Activated CD8-positive, alpha-beta T cell treated with anti-CD3 and anti-CD28 coated beads for 36 hours (primary cell): ENCODE results near the gene SYT12. TPM values are rescaled to one million over a fixed set of nuclear protein-coding genes. Genes with fewer than 3 reads are reported as not detected.
A peak's percentile ranks its signal among the peaks of the same experiment; 100 is the strongest.

ENCODE experiments used
- ATAC-seq: fragments of 200-7000 bp; cut with Tn5 transposase; one replicate; pipeline ENCODE4 v1.10.0; 2021; ENCODE audit warnings: mild to moderate bottlenecking, moderate library complexity
- CTCF ChIA-PET: fragments of 350-600 bp; sonication (Branson Sonifier 250); formaldehyde crosslinking; loops from one replicate; lab custom pipeline; 2021; ENCODE audit warnings: antibody characterized with exemption; lab: Charles Lee
- POLR2A ChIA-PET: fragments of 350-600 bp; sonication (Branson Sonifier 250); formaldehyde crosslinking; loops from one replicate; lab custom pipeline; 2021; ENCODE audit warnings: antibody characterized with exemption; lab: Charles Lee
- DNase-seq: peaks from one replicate; pipeline ENCODE4 v3.0.0-alpha.2; 2020
- H3K27ac Mint-ChIP-seq: one replicate; pipeline ENCODE4 v1.8.0; 2021; ENCODE audit warnings: mild to moderate bottlenecking, mixed read lengths
- H3K27me3 Mint-ChIP-seq: one replicate; pipeline ENCODE4 v1.8.0; 2021; ENCODE audit warnings: mixed read lengths
- H3K36me3 Mint-ChIP-seq: one replicate; pipeline ENCODE4 v1.8.0; 2021; ENCODE audit warnings: low read depth, mixed read lengths
- H3K4me1 Mint-ChIP-seq: one replicate; pipeline ENCODE4 v1.8.0; 2021; ENCODE audit warnings: low read depth, mixed read lengths
- H3K4me3 Mint-ChIP-seq: one replicate; pipeline ENCODE4 v1.8.0; 2021; ENCODE audit warnings: mild to moderate bottlenecking, moderate library complexity, mixed read lengths
- H3K9me3 Mint-ChIP-seq: one replicate; pipeline ENCODE4 v1.8.0; 2021; ENCODE audit warnings: mixed read lengths
- intact Hi-C: fragments of 100-400 bp; cut with micrococcal nuclease; formaldehyde crosslinking; loops from one replicate; pipeline ENCODE4 v1.10.0; 2022
- total RNA-seq, 2 experiments: library from RNA; stranded (reverse); gene quantifications; one replicate each; pipeline ENCODE4 v1.2.3, GENCODE V29; 2021
- TF ChIP-seq, protein P1 (sequence below): fragments of 200-600 bp; IDR thresholded peaks from one replicate; pipeline ENCODE4 v1.8.0; 2022; ENCODE audit warnings: antibody characterized with exemption, mild to moderate bottlenecking

Gene SYT12
- total RNA-seq, 2 experiments from 2014 or later = not detected

DNA sequence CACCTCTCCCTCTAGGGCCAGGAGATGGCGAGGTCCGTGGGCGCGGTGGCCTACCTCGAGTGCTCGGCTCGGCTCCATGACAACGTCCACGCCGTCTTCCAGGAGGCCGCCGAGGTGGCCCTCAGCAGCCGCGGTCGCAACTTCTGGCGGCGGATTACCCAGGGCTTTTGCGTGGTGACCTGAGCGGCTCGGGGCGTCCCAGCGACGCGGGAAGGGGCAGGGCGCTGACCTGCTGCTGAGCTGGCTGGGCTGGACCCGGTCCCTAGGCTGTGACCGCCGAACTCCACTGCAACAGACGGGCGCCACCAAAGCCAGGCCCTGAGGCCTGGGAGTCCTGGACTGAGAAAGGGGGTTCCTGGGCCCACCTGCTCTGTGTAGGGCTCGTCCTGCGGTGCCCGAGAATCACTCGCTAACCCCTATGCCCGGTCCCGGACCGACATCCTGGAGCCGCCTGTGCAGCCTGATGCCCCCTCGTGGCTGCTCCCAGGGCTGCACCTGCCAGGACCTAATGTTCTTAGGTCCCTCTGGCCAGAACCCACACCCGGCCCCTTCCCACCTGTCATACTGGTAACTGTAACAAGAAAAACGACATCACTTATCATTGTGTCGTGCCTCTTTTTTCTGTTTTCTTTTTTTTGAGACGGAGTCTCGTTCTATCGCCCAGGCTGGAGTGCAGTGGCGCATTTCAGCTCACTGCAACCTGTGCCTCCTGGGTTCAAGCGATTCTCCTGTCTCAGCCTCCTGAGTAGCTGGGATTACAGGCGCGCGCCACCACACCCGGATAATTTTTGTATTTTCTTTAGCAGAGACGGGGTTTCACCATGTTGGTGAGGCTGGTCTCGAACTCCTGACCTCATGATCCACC is 48.7 kb downstream of the SYT12 start:
- intact Hi-C loops = no loop called here

DNA sequence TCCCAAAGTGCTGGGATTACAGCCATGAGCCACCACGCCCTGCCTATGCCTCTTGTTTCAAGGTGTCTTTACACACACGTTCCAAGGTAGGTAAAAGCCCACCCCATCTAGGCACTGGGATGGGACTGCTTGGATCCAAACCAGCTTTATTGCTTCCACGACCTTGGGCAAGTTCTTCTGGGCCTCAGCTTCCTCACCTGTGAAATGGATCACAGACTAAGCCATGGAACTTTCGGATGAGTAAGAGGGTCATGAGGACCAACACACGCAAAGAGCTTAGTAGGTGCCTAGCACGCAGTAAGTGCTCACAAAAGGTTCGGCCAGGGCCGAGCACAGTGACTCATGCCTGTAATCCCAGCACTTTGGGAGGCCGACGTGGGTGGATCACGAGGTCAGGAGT is 49.4 kb downstream of the SYT12 start:
- Mint-ChIP-seq H3K9me3 (no peaks in the 10 kb centered on the region), H3K4me3 (no peak overlapping the region), H3K27me3 (no peaks in the 10 kb centered on the region), H3K36me3 (no peaks in the 10 kb centered on the region), H3K4me1 (no peaks in the 10 kb centered on the region), H3K27ac (no peak overlapping the region)
- intact Hi-C loops = no loop called here
- ChIA-PET CTCF (interaction anchor here (0.6 to 8.4 kb wide), 6 partner anchors 10 to 114 kb away, joined by 3 to 67 read pairs (median 4); partner anchors contain the start of gene RHOD), POLR2A (no interaction called here)
- TF ChIP-seq, protein P1, sequence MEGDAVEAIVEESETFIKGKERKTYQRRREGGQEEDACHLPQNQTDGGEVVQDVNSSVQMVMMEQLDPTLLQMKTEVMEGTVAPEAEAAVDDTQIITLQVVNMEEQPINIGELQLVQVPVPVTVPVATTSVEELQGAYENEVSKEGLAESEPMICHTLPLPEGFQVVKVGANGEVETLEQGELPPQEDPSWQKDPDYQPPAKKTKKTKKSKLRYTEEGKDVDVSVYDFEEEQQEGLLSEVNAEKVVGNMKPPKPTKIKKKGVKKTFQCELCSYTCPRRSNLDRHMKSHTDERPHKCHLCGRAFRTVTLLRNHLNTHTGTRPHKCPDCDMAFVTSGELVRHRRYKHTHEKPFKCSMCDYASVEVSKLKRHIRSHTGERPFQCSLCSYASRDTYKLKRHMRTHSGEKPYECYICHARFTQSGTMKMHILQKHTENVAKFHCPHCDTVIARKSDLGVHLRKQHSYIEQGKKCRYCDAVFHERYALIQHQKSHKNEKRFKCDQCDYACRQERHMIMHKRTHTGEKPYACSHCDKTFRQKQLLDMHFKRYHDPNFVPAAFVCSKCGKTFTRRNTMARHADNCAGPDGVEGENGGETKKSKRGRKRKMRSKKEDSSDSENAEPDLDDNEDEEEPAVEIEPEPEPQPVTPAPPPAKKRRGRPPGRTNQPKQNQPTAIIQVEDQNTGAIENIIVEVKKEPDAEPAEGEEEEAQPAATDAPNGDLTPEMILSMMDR = no peak
- DNase-seq = no peak
- ATAC-seq = no peak

More for the DNA sequence above, 48.7 kb downstream of the SYT12 start:
- Mint-ChIP-seq H3K36me3 (no peaks in the 10 kb centered on the region), H3K9me3 (no peaks in the 10 kb centered on the region), H3K4me1 (no peaks in the 10 kb centered on the region), H3K27ac (no peak overlapping the region), H3K4me3 (peak overlapping the region; percentile 31), H3K27me3 (no peaks in the 10 kb centered on the region)
- TF ChIP-seq, protein P1 = peak; percentile 94
- ChIA-PET POLR2A (no interaction called here), CTCF (interaction anchor here (0.6 to 8.4 kb wide), 5 partner anchors 11 to 114 kb away, joined by 3 to 67 read pairs (median 4); partner anchors contain the start of gene RHOD)
- DNase-seq = peak; percentile 91
- peak; percentile 99 for ATAC-seq

DNA sequence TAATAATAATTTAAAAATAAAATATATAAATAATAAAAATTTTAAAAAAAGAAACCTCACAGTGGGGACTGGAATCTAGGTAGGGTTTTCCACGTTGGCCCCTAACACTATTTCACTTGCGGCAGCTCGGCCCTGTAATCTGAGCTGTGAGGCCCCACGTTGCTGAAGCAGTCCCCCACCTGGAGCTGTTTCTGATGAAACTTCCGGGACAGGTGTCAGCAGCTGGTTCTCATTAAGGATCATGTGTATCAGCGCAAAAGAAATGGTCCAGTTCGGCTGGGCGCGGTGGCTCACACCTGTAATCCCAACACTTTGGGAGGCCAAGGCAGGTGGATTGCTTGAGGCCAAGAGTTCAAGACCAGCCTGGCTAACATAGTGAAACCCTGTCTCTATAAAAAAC is 51.0 kb downstream of the SYT12 start:
- Mint-ChIP-seq H3K4me1 (no peaks in the 10 kb centered on the region), H3K4me3 (no peak overlapping the region), H3K36me3 (no peaks in the 10 kb centered on the region), H3K27me3 (no peaks in the 10 kb centered on the region), H3K9me3 (no peaks in the 10 kb centered on the region), H3K27ac (no peak overlapping the region)
- ATAC-seq = no peak
- no peak for DNase-seq
- intact Hi-C loops = no loop called here
- TF ChIP-seq, protein P1 = no peak
- CTCF ChIA-PET = interaction anchor here (0.7 to 8.4 kb wide), 6 partner anchors 8 to 171 kb away, joined by 3 to 67 read pairs (median 4); partner anchors contain the start of gene RHOD
- POLR2A ChIA-PET = no interaction called here

DNA sequence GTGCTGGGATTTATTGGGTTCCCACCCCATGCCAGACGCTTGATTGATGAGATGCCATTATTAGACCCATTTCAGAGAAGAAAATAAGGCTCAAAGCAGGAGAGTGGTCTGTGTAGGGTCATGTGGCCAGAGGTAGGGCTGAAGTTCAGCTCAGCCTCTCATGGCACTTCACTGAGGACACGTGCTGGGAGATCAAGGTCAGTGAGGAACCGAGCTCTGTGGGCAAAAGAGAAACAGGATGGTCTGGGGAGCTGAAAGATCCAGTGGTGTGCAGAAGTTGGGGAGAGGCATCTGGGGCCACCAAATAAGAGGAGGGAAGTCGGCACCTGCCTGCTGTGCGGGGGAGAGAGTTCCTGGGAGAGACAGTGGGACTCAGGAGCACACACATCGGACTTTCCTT is 53.3 kb downstream of the SYT12 start:
- no peak for ATAC-seq
- no peaks in the 10 kb centered on the region for H3K36me3 Mint-ChIP-seq
- ChIA-PET CTCF (interaction anchor here (1.1 to 8.4 kb wide), 2 partner anchors 22 to 55 kb away, joined by 3 to 67 read pairs; partner anchors contain the start of gene RHOD), POLR2A (no interaction called here)
- no peaks in the 10 kb centered on the region for H3K27me3 Mint-ChIP-seq
- no peak for DNase-seq
- TF ChIP-seq, protein P1 = no peak
- intact Hi-C loops = no loop called here
- H3K4me3 Mint-ChIP-seq = no peak overlapping the region
- H3K27ac Mint-ChIP-seq = no peak overlapping the region
- peaks cover 3% of the 10 kb centered on the region for H3K4me1 Mint-ChIP-seq
- H3K9me3 Mint-ChIP-seq = no peaks in the 10 kb centered on the region
